Measurements from ENCODE around the gene C10orf143. TPM values are rescaled to one million over a fixed set of nuclear protein-coding genes. Genes with fewer than 3 reads are reported as not detected.

Gene C10orf143
- total and polyA plus RNA-seq, 9 donors = 1.1 to 4.5 (median 3.2) TPM

- Histone ChIP-seq H3K9me3 (replicated peaks; ENCODE audit: control insufficient read depth, low read depth, low read length) (no peaks in the 10 kb centered on the region), H3K36me3 (ENCODE audit: control insufficient read depth, insufficient read depth, low read length) (no peaks in the 10 kb centered on the region), H3K4me1 (ENCODE audit: control insufficient read depth, insufficient read depth, low read length) (peaks cover 62% of the 10 kb centered on the region), H3K4me3 (ENCODE audit: low read length) (no peak overlapping the region), H3K27ac (ENCODE audit: low read length) (no peak overlapping the region), H3K27me3 (ENCODE audit: control insufficient read depth, insufficient read depth, low read length) (peaks cover 2% of the 10 kb centered on the region)
- DNase-seq = no peak
- WGBS (ENCODE audit: insufficient coverage) = 85% methylated on average over 5 of the region's 7 CpGs
These were observed 91.9 kb downstream of the C10orf143 start for GRCh38 chr10:130018730-130019185.

- peaks cover 62% of the 10 kb centered on the region for H3K4me1 ChIP-seq (ENCODE audit: control insufficient read depth, insufficient read depth, low read length)
- peaks cover 2% of the 10 kb centered on the region for H3K27me3 ChIP-seq (ENCODE audit: control insufficient read depth, insufficient read depth, low read length)
- H3K4me3 ChIP-seq (ENCODE audit: low read length) = no peak overlapping the region
- no peaks in the 10 kb centered on the region for H3K9me3 ChIP-seq (replicated peaks; ENCODE audit: control insufficient read depth, low read depth, low read length)
- H3K27ac ChIP-seq (ENCODE audit: low read length) = no peak overlapping the region
- H3K36me3 ChIP-seq (ENCODE audit: control insufficient read depth, insufficient read depth, low read length) = no peaks in the 10 kb centered on the region
- DNase-seq = peak; percentile 90
- WGBS (ENCODE audit: insufficient coverage) = 41% methylated on average over 4 of the region's 5 CpGs
These were observed 92.4 kb downstream of the C10orf143 start for GRCh38 chr10:130018265-130018664.

- Histone ChIP-seq H3K27me3 (ENCODE audit: control insufficient read depth, insufficient read depth, low read length) (peaks cover 2% of the 10 kb centered on the region), H3K4me1 (ENCODE audit: control insufficient read depth, insufficient read depth, low read length) (peaks cover 58% of the 10 kb centered on the region), H3K36me3 (ENCODE audit: control insufficient read depth, insufficient read depth, low read length) (no peaks in the 10 kb centered on the region), H3K4me3 (ENCODE audit: low read length) (no peak overlapping the region), H3K9me3 (replicated peaks; ENCODE audit: control insufficient read depth, low read depth, low read length) (no peaks in the 10 kb centered on the region), H3K27ac (ENCODE audit: low read length) (no peak overlapping the region)
- WGBS (ENCODE audit: insufficient coverage) = 79% methylated on average over 6 of the region's 13 CpGs
- DNase-seq = no peak
These were observed 93.0 kb downstream of the C10orf143 start for GRCh38 chr10:130017631-130018022.

- Histone ChIP-seq H3K4me3 (ENCODE audit: low read length) (no peak overlapping the region), H3K4me1 (ENCODE audit: control insufficient read depth, insufficient read depth, low read length) (peaks cover 53% of the 10 kb centered on the region), H3K27ac (ENCODE audit: low read length) (no peak overlapping the region), H3K9me3 (replicated peaks; ENCODE audit: control insufficient read depth, low read depth, low read length) (no peaks in the 10 kb centered on the region), H3K36me3 (ENCODE audit: control insufficient read depth, insufficient read depth, low read length) (no peaks in the 10 kb centered on the region), H3K27me3 (ENCODE audit: control insufficient read depth, insufficient read depth, low read length) (peaks cover 2% of the 10 kb centered on the region)
- WGBS (ENCODE audit: insufficient coverage) = 72% methylated on average over 8 of the region's 19 CpGs
- DNase-seq = no peak
These were observed 93.5 kb downstream of the C10orf143 start for GRCh38 chr10:130016993-130017630.

- H3K4me1 ChIP-seq (ENCODE audit: control insufficient read depth, insufficient read depth, low read length) = peaks cover 42% of the 10 kb centered on the region
- no peaks in the 10 kb centered on the region for H3K36me3 ChIP-seq (ENCODE audit: control insufficient read depth, insufficient read depth, low read length)
- H3K27ac ChIP-seq (ENCODE audit: low read length) = no peak overlapping the region
- DNase-seq = no peak
- H3K9me3 ChIP-seq (replicated peaks; ENCODE audit: control insufficient read depth, low read depth, low read length) = no peaks in the 10 kb centered on the region
- H3K4me3 ChIP-seq (ENCODE audit: low read length) = no peak overlapping the region
- peaks cover 3% of the 10 kb centered on the region for H3K27me3 ChIP-seq (ENCODE audit: control insufficient read depth, insufficient read depth, low read length)
- WGBS (ENCODE audit: insufficient coverage) = no CpG with 5 or more reads among the region's 3 CpGs
These were observed 94.5 kb downstream of the C10orf143 start for GRCh38 chr10:130016095-130016494.

GRCh38 chr10:130015075-130015695 is 95.4 kb downstream of the C10orf143 start:
- Histone ChIP-seq H3K36me3 (ENCODE audit: control insufficient read depth, insufficient read depth, low read length) (no peaks in the 10 kb centered on the region), H3K9me3 (replicated peaks; ENCODE audit: control insufficient read depth, low read depth, low read length) (no peaks in the 10 kb centered on the region), H3K27me3 (ENCODE audit: control insufficient read depth, insufficient read depth, low read length) (peaks cover 5% of the 10 kb centered on the region), H3K4me3 (ENCODE audit: low read length) (no peak overlapping the region), H3K27ac (ENCODE audit: low read length) (no peak overlapping the region), H3K4me1 (ENCODE audit: control insufficient read depth, insufficient read depth, low read length) (peaks cover 33% of the 10 kb centered on the region)
- WGBS (ENCODE audit: insufficient coverage) = 81% methylated on average over 14 of the region's 22 CpGs
- no peak for DNase-seq

- peaks cover 31% of the 10 kb centered on the region for H3K4me1 ChIP-seq (ENCODE audit: control insufficient read depth, insufficient read depth, low read length)
- peaks cover 3% of the 10 kb centered on the region for H3K27me3 ChIP-seq (ENCODE audit: control insufficient read depth, insufficient read depth, low read length)
- H3K27ac ChIP-seq (ENCODE audit: low read length) = no peak overlapping the region
- H3K4me3 ChIP-seq (ENCODE audit: low read length) = no peak overlapping the region
- no peaks in the 10 kb centered on the region for H3K9me3 ChIP-seq (replicated peaks; ENCODE audit: control insufficient read depth, low read depth, low read length)
- peak; percentile 87 for DNase-seq
- WGBS (ENCODE audit: insufficient coverage) = 49% methylated on average over 24 of the region's 35 CpGs
- H3K36me3 ChIP-seq (ENCODE audit: control insufficient read depth, insufficient read depth, low read length) = no peaks in the 10 kb centered on the region
These were observed 96.2 kb downstream of the C10orf143 start for GRCh38 chr10:130014263-130015074.

Other genes with a start within 250 kb of the C10orf143 start
- 33.6 TPM for gene EBF3, start 146.6 kb downstream of the C10orf143 start, total RNA-seq
- 100 to 1,000 TPM in 1 of 8 donors, 10 to 100 TPM in 7; 52.8 to 102 (median 77.4) TPM for gene EBF3, start 146.6 kb downstream of the C10orf143 start, polyA plus RNA-seq (ENCODE audit: insufficient read depth in 1 of 8, insufficient read length in 8 of 8, low replicate concordance in 1 of 8)
- 59.5 TPM for gene GLRX3, start 25.6 kb upstream of the C10orf143 start, total RNA-seq
- 10 to 100 TPM; 57.5 to 71.6 (median 63.7) TPM for gene GLRX3, start 25.6 kb upstream of the C10orf143 start, polyA plus RNA-seq (ENCODE audit: insufficient read depth in 1 of 8, insufficient read length in 8 of 8, low replicate concordance in 1 of 8)